SHP77 (cell line): ENCODE data around the gene LRMDA.

ENCODE experiments used
- DNase-seq, 2 experiments: peaks; one replicate each; lab custom pipeline; 2025; lab: John Stamatoyannopoulos, UW

LRMDA gene

DNA sequence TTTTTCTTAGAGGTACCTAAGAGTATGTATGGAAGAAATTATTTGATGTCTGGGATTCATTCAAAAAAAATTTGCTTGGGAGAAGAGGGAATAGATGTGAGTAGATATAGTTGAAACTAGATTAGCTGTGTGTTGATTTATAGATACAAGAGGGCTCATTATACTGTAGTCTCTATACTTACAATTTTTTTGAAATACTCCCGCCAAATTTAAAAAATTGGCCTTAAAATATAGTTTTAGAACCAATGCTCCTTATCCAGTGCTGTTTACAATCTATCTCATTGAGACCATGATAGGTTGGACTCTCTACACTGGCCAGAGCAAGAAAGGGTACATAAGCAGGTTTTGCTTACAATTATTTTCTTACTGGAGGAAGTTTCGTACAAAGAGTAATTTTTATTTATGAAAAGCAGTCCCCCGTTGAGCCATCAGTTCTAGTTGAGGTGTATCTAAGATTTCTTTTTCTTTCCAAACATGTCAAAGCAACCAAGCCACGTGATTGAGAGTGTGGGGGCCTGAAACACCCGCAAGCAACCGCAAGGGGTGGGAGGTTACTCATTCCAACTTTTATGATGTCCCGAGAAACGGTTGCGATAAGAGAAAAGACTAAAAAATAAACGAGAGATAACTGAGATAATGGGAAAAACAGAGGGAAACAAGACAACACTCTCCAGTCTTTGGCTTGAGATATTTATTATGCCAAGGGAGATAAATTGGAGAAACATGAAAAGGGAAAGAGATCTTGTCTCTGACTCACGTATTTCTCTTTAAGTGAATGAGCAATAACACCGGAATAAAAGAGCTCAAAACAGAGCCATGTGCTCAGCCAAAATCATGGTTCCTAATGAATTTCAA is 729.2 kb downstream of the LRMDA start:
- DNase-seq, result no peak

GRCh38 chr10:76161301-76161582 is 729.8 kb downstream of the LRMDA start:
- DNase-seq, result no peak

- DNase-seq, result no peak
These were observed 737.0 kb downstream of the LRMDA start for GRCh38 chr10:76168437-76168836.

GRCh38 chr10:76169246-76169645 is 737.8 kb downstream of the LRMDA start:
- no peak for DNase-seq

- no peak for DNase-seq
These were observed 740.6 kb downstream of the LRMDA start for GRCh38 chr10:76172020-76172419.

DNA sequence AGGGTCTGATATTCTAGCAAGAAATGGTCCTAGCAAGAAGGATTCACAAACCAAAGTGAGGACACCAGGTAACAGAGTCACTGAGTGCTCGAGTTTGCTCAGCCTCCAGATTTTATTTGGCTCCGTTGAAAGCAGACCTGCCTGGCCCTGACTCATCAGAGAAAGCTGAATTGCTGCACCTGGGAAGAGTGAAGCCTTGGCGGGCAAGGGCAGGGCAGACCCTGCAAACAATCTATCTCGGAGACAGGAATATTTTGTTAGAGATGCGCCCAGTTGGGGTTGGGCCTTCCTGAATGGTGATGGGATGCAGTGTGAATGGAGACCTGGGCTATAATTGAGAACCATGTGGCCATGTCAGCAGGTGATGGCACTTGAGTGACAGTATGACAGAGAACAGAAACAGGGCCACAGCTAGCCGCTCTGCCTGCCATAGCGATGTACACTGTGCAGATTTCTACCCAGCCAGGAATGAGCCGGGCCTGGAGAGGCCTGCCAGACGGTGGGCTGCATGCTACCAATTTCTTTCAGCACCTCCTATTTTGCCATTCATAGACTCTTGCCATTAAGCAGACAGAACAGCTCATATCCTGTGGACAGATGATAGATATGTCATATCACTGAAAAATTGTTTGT is 744.2 kb downstream of the LRMDA start:
- no peak for DNase-seq

DNA sequence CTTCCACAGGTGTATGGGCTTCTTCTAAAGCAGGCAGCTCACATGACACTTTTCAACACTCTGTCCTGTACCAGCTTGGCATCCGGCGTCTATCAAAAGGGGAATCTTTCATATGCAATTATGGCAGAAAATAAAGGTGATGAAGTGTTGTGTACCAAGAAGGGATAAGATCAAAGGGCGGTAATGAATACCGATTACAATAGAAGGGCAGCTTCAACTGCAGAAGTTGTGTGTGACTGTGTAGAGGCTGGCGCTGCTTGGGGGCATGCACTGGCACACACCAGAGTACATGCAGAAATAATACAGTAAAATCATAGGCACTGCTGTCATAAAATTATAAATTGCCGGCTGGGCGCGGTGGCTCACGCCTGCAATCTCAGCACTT is 744.7 kb downstream of the LRMDA start:
- DNase-seq, result no peak

DNA sequence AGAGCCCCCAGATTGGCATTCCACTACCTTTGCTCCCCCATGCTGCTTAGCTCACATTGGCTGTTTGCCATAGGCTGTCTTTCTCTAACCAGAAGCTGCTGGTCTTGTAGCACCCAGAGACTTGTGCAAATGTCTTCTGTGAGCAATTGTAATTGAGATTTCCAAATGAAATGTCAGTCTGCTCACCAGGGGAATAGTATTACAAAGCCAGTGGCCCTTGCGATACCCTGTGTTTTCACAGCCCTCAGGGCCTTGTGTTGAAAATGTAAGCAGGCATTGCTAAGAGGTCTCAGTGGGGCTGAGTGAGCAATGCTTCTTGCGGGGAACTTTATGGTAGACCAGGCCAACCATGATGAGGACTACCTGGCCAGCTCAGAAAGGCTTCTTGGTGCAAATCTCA is 746.5 kb downstream of the LRMDA start:
- no peak for DNase-seq

DNA sequence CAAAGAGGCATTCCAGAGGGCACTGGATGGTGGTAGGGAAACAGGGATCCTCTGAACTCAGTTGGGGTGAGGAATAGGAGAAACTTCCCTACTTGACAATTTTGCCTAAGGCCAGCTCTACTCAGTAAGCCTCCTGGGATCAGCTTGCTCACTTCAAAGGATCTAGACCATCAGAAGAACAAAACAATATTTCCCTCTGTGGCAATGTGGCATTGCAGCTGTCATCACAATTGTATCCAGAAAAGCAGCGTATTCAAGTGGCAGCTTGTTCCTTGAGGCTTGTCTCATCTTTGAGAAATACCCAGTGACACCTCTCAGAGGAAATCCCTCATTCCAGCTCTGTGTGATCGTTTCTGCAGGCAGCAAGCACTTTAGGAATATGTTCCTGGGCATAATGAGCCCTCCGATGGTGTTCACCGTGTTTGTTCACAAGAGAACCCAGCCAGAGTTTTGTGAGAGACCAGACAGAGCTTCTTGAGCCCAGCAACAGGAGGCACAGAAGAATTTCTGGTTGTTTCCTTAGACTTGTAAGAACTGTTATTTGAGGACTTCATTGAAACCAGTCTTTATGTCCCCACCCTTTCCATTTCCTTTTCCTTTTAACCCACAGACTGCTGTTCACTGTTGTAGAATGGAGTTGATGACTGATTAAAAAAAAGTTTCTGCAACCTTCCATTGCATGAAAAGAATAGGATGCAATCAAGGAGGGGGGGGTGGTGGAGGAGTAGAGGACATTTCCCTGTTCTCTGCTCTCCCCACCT is 747.3 kb downstream of the LRMDA start:
- no peak for DNase-seq

GRCh38 chr10:76179806-76180205 is 748.4 kb downstream of the LRMDA start:
- DNase-seq, result no peak

GRCh38 chr10:76184647-76185046 is 753.2 kb downstream of the LRMDA start:
- DNase-seq, result no peak

DNA sequence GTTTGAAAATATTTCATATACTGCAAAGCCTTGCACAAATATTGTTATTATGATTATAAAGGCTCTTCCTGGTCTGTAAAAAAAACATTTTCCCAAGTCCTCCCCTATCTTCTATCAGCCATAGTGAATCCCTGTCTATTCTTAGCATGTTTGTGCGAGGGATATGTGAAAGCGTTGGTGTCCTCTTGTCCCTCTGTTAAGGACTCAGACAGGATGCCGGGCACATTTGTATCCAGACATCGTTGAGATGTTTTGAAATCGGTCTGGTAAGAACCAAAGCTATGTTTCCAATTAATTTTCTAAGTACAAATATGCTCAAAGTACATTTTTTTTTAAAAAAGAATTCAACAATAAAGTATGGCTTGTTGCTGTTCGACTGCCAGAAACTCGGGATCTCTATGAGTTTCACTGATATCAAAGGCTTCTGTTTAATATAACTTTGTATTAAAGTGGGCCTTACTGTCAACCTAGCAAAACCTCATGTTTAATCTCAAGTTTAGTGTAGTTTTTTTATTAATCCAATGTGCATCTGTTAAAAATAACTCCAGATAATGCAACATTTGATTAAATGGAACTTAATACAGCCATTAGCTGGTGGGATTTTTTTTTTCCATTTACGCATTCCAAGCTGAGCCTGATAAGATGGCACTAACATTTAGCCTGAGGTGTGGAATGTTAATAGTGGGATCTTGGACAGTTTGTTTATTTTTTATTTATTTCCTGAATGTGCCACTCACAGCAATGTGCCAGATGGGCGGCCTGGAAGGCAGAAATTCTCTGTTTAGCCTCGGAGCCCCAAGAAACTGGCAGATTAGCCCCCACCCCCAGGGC is 754.3 kb downstream of the LRMDA start:
- no peak for DNase-seq

- DNase-seq, result no peak
These were observed 756.8 kb downstream of the LRMDA start for GRCh38 chr10:76188216-76188615.

GRCh38 chr10:76190634-76191270 is 759.3 kb downstream of the LRMDA start:
- no peak for DNase-seq

DNA sequence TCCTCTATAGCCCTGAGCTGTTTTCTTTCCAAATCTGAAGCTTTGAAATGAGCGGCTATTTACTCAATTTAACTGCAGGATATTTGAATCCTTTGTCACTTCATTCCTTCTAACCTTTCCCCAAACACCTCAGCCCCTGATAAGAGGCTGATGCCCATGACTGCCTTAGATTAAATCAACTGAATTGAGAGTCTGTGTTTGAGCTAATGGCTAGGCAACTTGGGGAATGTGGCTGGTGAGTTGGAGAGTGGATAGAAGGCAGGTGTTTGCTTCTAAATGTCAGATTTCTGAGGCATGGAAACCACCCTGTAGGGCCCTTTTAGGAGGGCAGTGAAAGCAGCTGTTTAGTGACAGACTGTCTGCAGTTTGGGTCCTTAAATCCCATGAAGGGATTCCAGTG is 759.9 kb downstream of the LRMDA start:
- DNase-seq, result no peak

DNA sequence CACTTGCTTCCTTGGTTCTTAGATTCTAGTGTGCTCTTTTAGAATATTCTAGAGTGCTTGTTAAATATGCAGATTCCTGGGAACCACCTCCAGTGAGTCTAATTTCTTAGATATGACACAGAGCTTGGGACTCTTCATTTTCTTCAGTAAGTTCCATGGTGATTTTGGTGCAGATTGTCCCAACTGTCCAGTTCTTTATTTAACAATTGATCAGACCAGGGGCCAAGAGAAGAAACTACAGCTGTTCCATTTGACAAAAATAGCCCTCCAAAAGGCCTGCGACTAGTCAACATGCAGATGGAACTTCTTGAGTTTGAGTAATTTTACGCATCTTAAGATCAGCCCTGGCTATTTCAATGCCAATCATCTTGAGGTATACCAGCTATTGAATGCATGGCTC is 760.7 kb downstream of the LRMDA start:
- DNase-seq, result no peak

DNA sequence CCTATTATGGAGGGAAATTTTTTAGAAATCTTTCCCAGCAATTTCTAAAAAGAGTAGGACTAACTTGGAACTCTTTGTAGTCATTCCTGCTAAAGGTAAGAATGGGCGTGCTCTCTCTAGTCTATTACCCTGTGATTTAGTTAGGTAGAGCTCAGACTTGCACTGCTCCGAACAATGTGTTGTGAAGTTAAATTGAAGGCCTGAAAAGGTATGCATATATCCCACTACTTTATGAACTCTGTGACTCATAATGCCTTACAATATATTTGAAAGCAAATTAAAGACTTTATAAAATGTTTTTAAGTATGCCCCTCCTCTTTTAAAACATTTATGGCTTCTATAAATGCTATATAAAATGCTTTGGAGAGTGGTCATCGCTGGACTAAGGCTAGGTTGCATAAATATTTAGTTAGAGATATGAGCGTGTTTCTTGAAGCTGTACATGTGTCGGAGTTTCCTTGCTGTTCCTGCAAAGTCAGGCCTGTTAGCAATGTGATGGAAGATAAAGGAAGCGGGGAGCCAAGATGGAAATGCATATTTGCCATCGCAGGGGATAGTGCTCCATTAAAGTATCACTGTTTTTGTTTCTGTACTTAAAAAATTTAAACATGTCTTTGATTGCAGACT is 761.4 kb downstream of the LRMDA start:
- DNase-seq, result no peak

DNA sequence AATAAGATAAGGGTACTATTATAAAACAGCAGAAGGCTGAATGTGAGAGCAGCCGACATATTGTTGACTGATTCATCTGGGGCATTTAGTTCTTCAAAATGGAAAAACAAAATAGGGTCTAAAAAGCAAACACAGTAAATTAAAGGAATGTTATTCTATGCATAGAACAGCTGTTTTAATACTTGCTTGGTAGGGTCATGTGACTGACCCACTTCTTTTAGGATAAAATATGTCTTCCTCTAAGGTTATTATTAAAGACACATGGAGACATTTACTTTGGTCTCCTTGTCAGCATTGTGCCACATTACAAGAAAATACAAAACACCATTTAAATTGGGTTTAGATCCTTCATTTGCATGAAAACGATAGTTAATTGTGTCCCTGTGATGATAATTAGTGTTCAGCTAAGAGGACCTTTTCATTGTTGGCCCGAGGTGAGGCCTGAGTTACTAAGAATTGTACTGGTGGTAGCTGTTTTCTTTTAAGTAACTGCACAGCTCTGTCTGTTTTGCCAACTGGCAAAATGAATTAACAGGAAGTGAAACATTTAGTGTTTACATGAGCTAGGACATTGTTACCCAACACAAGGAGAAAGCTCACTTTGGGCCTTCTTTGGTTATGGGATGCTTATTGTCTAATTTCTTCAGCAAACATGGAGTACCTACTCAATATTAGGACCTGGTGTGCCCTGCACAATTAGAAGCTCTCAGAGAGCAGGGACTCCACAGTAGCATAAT is 764.4 kb downstream of the LRMDA start:
- DNase-seq, result no peak

DNA sequence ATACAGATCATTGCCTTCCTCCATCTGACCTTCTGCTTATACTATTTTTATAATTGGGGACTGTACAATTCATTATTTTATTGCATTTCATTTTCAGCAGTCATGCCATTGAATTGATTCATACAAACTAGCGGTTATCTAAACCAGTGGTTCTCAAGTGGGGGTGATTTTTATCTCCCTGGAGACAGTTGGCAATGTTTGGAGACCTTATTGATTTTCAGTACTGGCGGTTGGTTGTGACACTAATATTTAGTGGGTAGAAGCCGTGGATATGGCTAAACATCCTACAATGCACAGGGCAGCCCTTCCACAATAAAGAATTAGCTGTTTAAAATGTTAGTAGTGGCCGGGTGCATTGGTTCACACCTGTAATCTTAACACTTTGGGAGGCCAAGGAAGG is 765.9 kb downstream of the LRMDA start:
- no peak for DNase-seq

DNA sequence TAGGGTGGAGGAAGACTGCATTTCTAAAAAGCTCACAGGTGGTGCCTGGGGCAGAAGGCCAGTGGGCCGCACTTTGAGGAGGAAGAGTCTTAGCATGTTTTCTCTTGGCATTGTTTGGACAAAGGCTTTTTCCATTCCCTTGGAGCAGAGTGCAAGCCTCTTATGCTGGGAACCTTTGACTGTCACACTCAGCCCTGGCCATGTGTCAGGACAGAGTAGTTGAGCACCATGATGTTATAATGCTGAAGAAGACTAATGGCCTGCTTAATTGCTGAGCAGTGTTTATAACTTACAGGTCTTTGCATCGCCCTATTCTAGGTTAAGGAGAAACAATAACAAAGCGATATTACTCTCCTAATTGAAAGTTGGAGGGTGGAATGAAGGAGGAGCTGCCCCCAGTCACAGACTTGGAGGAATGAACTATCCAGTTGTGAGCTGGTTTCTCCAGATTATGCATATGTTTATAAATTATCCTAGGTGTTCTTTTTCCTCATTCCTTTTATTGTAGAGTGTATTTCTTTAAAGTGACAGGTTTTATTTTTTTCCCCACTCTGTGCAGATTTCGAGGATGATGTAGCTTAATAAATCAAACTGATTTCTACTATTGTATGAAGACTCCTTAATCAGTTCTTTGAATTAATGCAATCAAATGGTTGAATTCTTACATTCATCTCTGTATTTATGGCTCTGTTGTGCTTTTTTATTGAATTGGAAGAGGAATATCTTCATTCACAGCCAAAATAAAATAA is 767.0 kb downstream of the LRMDA start:
- no peak for DNase-seq
